GM10248 (cell line): Measurements from ENCODE around the gene MRPS34.

Experiments
- CTCF ChIA-PET: fragments of 300-600 bp; sonication (Branson Sonifier 250); formaldehyde crosslinking; extraction: SDS; loops from one replicate; lab custom pipeline; 2021; ENCODE audit warnings: antibody characterized with exemption; lab: Yijun Ruan, JAX
- POLR2A ChIA-PET: fragments of 350-650 bp; sonication (Branson Sonifier 250); formaldehyde crosslinking; extraction: SDS; loops from one replicate; lab custom pipeline; 2020; ENCODE audit warnings: antibody characterized with exemption; lab: Yijun Ruan, JAX
- DNase-seq: peaks from one replicate; pipeline ENCODE4 v3.0.0; 2012; ENCODE audit errors: extremely low spot score
- TF ChIP-seq, protein P1 (sequence below): IDR thresholded peaks from 2 replicates; pipeline ENCODE4 v1.5.1; 2012; ENCODE audit warnings: mild to moderate bottlenecking, low read depth; ENCODE audit errors: extremely low read depth, missing control alignments, control extremely low read depth

MRPS34 gene

DNA sequence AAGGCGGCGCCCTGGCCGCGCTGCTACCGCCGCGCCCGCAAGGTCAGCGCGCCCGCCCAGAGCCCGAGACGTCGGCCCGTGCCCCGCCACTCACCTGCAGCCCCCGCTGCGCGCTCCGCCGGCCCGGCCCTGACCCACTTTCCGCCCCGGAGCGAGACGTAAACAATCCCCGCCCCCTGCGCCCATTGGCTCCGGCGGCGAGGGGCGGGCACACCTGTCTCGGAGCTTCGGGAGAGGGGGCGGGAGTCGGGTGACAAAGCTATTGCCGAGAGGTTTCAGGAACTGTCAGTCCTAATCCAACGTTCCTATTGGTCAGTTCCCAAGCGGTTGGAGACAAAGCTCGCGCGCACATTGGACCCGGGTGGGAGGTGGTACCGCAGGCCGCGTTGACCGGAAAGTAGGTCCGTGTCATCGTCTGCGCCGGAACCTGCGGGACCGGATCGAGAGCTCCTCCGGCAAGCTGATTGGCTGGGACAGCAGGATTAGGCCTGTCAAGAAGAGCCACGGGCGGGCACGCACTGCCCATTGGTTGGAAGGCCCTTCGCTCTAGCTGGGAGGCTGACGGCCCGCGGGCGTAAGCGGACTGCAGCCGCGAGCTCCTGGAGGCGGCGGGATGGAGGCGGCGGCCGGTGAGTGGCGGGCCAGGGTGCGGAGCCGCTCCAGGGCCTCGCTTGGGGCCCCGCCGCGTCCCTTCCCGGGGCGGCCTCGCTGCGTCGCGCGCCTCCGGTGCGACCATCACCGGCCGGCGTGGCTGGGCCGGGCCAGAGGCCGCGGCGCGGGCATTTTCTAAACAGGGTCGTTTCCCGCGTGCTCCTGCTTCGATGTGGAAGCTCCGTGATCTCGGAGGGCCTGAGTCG lies 9.7 kb upstream of the MRPS34 start, which contains the start of the genes NUBP2 and SPSB3:
NUBP2 (plus strand) TSS at position 553 of the 857 bp plus-strand sequence; CDS start at position 614, 61 bp downstream.
SPSB3 (minus strand) TSS at position 164 of the 857 bp plus-strand sequence. CDS start 1,088 bp downstream, outside the sequence.
- TF ChIP-seq, protein P1, sequence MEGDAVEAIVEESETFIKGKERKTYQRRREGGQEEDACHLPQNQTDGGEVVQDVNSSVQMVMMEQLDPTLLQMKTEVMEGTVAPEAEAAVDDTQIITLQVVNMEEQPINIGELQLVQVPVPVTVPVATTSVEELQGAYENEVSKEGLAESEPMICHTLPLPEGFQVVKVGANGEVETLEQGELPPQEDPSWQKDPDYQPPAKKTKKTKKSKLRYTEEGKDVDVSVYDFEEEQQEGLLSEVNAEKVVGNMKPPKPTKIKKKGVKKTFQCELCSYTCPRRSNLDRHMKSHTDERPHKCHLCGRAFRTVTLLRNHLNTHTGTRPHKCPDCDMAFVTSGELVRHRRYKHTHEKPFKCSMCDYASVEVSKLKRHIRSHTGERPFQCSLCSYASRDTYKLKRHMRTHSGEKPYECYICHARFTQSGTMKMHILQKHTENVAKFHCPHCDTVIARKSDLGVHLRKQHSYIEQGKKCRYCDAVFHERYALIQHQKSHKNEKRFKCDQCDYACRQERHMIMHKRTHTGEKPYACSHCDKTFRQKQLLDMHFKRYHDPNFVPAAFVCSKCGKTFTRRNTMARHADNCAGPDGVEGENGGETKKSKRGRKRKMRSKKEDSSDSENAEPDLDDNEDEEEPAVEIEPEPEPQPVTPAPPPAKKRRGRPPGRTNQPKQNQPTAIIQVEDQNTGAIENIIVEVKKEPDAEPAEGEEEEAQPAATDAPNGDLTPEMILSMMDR = no peak
- CTCF ChIA-PET = interaction anchor here (0.8 to 2.0 kb wide), 13 partner anchors 9 to 1144 kb away, joined by 3 to 17 read pairs (median 5); partner anchors contain the start of genes EME2, IGFALS, MAPK8IP3 and MRPS34
- peak; percentile 98 for DNase-seq
- POLR2A ChIA-PET = interaction anchor here (0.6 to 2.4 kb wide), 7 partner anchors 8 to 373 kb away, joined by 4 to 24 read pairs (median 6); partner anchors contain the start of genes EME2, MRPS34, NME3 and RPS2

DNA sequence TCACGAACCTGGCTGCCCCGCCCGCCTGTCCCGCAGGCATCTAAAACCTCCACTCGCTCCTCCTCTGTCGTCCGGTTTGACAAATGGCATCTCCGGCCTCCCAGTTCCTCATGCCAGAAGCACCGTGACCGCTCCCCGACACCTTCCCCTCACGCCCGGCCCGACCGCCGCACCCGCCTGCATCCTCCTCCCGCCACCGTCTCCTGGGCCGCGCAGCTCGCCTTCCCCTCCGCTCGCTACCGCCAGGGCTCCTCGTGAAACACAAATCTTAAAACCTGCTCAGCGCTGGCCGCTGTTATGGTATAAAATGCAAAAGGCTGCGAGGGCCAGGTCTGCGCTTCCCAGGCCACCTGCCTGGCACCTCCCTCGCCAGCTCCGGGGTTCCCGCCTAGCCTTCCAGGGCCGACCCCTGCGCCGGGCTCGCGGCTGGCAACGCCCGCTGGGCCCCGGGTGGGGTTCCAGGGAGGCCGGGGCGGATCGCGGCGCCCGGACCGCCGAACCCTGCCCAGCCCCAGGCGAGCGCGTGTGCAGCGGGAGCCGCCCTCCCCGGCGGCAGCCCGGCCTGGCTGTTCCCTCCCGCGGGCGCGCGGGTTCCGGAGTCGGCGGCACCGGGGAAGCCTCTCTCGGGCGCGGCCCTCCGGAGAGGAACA lies 8.9 kb upstream of the MRPS34 start:
- POLR2A ChIA-PET = interaction anchor here (1.2 to 2.4 kb wide), 3 partner anchors 10 to 373 kb away, joined by 9 to 24 read pairs (median 11); partner anchors contain the start of genes EME2, MRPS34, NME3 and RPS2
- TF ChIP-seq, protein P1 = no peak
- CTCF ChIA-PET = interaction anchor here (1.0 to 2.0 kb wide), 9 partner anchors 8 to 1145 kb away, joined by 3 to 17 read pairs (median 5); partner anchors contain the start of genes EME2, IGFALS, MRPS34 and NME3
- no peak for DNase-seq

DNA sequence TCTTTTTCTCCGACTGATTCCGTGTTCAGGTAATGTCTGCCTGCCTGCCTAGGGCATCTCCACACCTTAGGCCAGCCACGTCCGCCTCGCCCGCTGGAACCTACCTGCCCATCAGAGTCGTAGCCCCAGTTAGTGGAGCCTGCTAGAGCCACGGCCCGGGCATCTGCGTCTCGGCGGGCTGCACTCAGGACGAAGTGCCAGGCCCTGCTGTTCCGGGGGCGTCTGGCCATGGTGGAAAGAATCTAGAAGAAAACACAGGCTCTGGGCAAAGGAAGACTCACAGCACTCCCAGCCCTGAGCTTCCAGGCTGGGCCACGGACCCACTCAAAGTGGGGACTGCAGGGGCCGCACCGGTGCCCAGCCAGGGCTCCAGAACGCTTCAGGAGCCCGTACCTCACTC lies 8.3 kb upstream of the MRPS34 start:
- ChIA-PET POLR2A (interaction anchor here (2.3 kb wide), 1 partner anchor 184 kb away, joined by 24 read pairs; the partner anchor contains the start of gene RPS2), CTCF (interaction anchor here (1.1 to 1.7 kb wide), 3 partner anchors 7 to 12 kb away, joined by 4 to 17 read pairs (median 5); partner anchors contain the start of genes EME2, IGFALS and MRPS34)
- TF ChIP-seq, protein P1 = no peak
- no peak for DNase-seq

GRCh38 chr16:1780677-1781072 lies 7.7 kb upstream of the MRPS34 start:
- DNase-seq = no peak
- CTCF ChIA-PET = no interaction called here
- TF ChIP-seq, protein P1 = no peak
- POLR2A ChIA-PET = no interaction called here

DNA sequence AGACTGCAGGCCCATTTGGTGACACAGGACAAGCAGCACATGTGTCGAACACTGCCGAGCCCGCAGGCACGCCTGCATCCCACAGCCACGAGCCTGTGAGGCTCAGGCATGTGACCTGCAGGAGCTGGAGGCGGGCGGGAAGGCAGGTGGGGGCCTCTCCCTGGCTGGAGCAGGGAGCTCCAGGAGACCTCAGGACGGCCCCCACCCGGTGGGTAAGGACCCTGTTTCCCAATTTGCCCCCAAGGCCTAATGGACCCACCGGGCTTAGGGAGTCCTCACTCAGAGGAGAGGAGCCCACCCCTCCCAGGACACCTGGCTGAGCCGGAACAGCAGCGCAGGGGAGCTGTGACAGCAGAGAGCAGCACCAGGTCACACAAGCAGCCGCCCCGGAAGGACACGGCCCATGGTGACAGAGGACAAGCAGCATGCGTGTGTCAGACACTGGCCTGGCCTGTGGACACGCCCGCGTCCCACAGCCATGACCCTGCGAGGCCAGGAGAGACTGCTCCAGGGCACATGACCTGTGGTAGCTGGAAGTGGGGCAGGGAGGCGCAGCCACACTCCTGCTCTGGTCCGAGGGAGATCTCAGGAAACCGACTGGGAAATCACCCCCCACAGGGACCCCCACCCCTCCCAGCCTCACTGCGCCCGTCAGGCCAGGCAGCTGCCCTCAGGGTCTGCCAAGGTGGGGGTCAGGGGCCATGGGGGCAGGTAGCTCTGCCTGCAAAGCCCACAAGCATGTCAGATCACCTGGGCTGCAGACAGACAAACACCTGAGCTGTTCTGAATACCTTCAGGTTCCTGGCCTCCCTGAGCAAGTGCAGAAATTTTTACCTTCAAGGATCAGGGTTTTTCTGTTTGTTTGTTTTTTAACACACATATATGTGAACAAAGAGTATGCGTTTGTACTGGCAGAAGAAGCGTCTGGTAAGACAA lies 7.1 kb upstream of the MRPS34 start:
- DNase-seq = no peak
- ChIA-PET CTCF (no interaction called here), POLR2A (interaction anchor here (0.6 kb wide), 1 partner anchor 30 kb away, joined by 3 read pairs; no protein-coding TSS in a partner anchor)
- TF ChIP-seq, protein P1 = no peak
